DND-41 (cell line): Measurements from ENCODE around the gene TMEM190.

Experiments used
- ATAC-seq: fragments of 200-7000 bp; cut with Tn5 transposase; 3 replicates; pipeline ENCODE4 v1.9.1; 2021; ENCODE audit warnings: low read depth; ENCODE audit not compliant: insufficient read depth
- DNase-seq: peaks from one replicate; pipeline ENCODE4 v3.0.0-alpha.2; 2020
- H2AFZ ChIP-seq: 2 replicates; pipeline ENCODE4 v1.6.0; 2012; ENCODE audit warnings: low read depth, low read length
- H3K27ac ChIP-seq: 2 replicates; pipeline ENCODE4 v1.5.1; 2012; ENCODE audit warnings: low read length, inconsistent platforms
- H3K27me3 ChIP-seq: fragments of 200-600 bp; sonication (generic); 2 replicates; pipeline ENCODE4 v1.6.0; 2012; ENCODE audit warnings: low read length, mild to moderate bottlenecking, inconsistent platforms; ENCODE audit not compliant: insufficient read depth, poor library complexity
- H3K36me3 ChIP-seq: 2 replicates; pipeline ENCODE4 v1.5.1; 2012; ENCODE audit warnings: low read length, inconsistent platforms; ENCODE audit not compliant: insufficient read depth
- H3K4me1 ChIP-seq: 2 replicates; pipeline ENCODE4 v1.5.1; 2012; ENCODE audit warnings: mild to moderate bottlenecking, low read length; ENCODE audit not compliant: insufficient read depth
- H3K4me2 ChIP-seq: 2 replicates; pipeline ENCODE4 v1.6.0; 2012; ENCODE audit warnings: mild to moderate bottlenecking, moderate library complexity, low read length, inconsistent platforms; ENCODE audit not compliant: insufficient read depth
- H3K4me3 ChIP-seq, 2 experiments: fragments of 200-600 bp in 1 of 2; shearing (Covaris generic) in 1 of 2; 2 replicates each; pipeline ENCODE4 v1.5.1; 2012 to 2016; ENCODE audit warnings: inconsistent platforms in 2 of 2, low read length in 2 of 2, mild to moderate bottlenecking in 2 of 2, low read depth in 1 of 2, moderate library complexity in 1 of 2
- H3K79me2 ChIP-seq: 2 replicates; pipeline ENCODE4 v1.6.0; 2012; ENCODE audit warnings: low read length, inconsistent platforms; ENCODE audit not compliant: insufficient read depth
- H3K9ac ChIP-seq: 2 replicates; pipeline ENCODE4 v1.6.0; 2012; ENCODE audit warnings: low read depth, mild to moderate bottlenecking, inconsistent platforms, low read length, moderate library complexity
- H3K9me3 ChIP-seq: 2 replicates; pipeline ENCODE4 v1.5.1; 2012; ENCODE audit warnings: low read length, moderate library complexity, mild to moderate bottlenecking, inconsistent platforms; ENCODE audit not compliant: insufficient read depth, severe bottlenecking
- H4K20me1 ChIP-seq: 2 replicates; pipeline ENCODE4 v1.6.0; 2012; ENCODE audit warnings: low read length; ENCODE audit not compliant: insufficient read depth
- EZH2 ChIP-seq: IDR thresholded peaks from 3 replicates; pipeline ENCODE4 v1.6.1; 2012; ENCODE audit warnings: borderline replicate concordance, low read depth, mild to moderate bottlenecking, moderate library complexity, low read length, inconsistent platforms; ENCODE audit not compliant: severe bottlenecking
- TF ChIP-seq, protein P1 (sequence below): IDR thresholded peaks from 2 replicates; pipeline ENCODE4 v1.5.1; 2012; ENCODE audit warnings: borderline replicate concordance, low read length, moderate library complexity, mild to moderate bottlenecking; ENCODE audit not compliant: poor library complexity, severe bottlenecking; ENCODE audit errors: extremely low read depth

Gene TMEM190

DNA sequence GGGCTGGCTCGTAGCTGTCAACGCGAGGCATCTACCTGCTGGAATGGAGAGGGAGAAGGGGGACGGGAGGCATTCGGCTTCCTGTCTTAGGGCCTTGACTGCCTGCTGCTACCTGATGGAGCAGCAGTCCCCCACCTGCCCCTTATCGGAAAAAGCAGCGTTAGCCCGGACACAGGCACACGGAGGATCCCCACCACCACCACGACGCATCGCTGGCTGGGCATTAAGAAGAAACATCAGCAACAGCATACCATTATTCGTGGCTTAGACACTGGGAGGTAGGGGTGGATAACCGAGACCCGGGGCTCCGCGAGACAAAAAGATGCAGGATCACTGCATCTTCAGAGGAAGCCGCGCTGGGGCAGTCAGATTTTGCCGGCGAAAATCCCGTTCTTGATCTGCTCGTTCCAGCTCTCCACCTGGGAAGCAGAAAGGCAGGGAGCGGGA, 23.2 kb upstream of the TMEM190 start:
- H3K79me2 ChIP-seq, result no peaks in the 10 kb centered on the region
- H3K4me1 ChIP-seq, result no peaks in the 10 kb centered on the region
- H4K20me1 ChIP-seq, result no peaks in the 10 kb centered on the region; the same call in 1 of the 2 replicates
- ATAC-seq, result no peak
- no peak overlapping the region for H3K9ac ChIP-seq
- H3K27me3 ChIP-seq, result no peaks in the 10 kb centered on the region
- no peak overlapping the region for H3K27ac ChIP-seq
- peaks cover 7% of the 10 kb centered on the region; the same call in 1 of the 2 replicates for H3K36me3 ChIP-seq
- H3K4me3 ChIP-seq, result no peak overlapping the region
- no peak overlapping the region for H2AFZ ChIP-seq
- TF ChIP-seq, protein P1, sequence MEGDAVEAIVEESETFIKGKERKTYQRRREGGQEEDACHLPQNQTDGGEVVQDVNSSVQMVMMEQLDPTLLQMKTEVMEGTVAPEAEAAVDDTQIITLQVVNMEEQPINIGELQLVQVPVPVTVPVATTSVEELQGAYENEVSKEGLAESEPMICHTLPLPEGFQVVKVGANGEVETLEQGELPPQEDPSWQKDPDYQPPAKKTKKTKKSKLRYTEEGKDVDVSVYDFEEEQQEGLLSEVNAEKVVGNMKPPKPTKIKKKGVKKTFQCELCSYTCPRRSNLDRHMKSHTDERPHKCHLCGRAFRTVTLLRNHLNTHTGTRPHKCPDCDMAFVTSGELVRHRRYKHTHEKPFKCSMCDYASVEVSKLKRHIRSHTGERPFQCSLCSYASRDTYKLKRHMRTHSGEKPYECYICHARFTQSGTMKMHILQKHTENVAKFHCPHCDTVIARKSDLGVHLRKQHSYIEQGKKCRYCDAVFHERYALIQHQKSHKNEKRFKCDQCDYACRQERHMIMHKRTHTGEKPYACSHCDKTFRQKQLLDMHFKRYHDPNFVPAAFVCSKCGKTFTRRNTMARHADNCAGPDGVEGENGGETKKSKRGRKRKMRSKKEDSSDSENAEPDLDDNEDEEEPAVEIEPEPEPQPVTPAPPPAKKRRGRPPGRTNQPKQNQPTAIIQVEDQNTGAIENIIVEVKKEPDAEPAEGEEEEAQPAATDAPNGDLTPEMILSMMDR, result no peak
- TF ChIP-seq EZH2, result no peak
- no peak overlapping the region for H3K4me2 ChIP-seq
- no peaks in the 10 kb centered on the region for H3K9me3 ChIP-seq
- DNase-seq, result no peak

DNA sequence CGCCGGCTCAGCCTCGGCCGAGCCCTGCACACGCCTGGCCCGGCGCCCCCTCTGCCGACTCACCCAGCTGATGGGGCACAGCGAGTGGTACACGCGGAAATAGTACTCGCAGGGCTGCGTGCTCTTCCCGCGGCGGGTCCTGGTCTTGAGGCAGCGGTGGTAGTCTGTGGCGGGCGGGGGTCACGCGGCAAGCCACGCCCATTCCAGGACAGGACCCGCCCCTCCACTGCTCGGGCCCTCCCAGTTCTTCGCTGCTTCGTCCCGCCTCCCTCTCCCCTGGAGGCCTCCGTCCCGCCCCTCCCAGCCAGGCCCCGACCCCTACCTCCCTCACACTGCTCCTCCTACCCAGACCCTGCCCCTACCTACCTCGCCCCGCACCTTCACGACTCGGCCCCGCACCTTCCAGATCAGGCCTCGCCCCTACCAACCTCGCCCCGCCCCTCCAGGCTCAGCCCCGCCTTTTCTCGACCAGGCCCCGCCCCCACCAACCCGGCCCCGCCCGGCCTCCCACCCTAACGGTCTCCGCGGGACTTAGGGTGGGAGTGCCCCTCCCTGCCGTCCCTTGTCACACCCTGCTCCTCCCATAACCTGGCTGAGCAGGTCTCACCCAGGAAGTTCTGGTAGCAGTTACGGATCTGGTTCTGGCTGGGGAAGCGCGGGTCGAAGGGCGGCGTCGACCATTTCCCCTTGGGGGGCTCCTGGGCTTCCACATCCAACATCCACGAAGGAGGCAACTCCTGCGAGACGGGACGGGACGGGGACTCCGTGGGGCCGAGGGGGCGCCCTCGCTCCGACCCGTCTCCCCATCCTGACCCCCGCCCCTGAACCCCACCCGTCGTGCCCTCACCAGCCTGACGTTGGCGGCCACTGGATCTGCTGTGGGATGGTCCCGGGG, 22.6 kb upstream of the TMEM190 start:
- Histone ChIP-seq H3K27ac (no peak overlapping the region), H3K27me3 (no peaks in the 10 kb centered on the region), H3K9ac (no peak overlapping the region), H4K20me1 (no peaks in the 10 kb centered on the region), H2AFZ (no peak overlapping the region), H3K9me3 (no peaks in the 10 kb centered on the region), H3K36me3 (peaks cover under 1% of the 10 kb centered on the region; the same call in 1 of the 2 replicates), H3K79me2 (no peaks in the 10 kb centered on the region), H3K4me2 (no peak overlapping the region), H3K4me1 (no peaks in the 10 kb centered on the region), H3K4me3 (no peak overlapping the region)
- DNase-seq (no peak), ATAC-seq (no peak)
- TF ChIP-seq, protein P1, result no peak
- TF ChIP-seq EZH2, result no peak

DNA sequence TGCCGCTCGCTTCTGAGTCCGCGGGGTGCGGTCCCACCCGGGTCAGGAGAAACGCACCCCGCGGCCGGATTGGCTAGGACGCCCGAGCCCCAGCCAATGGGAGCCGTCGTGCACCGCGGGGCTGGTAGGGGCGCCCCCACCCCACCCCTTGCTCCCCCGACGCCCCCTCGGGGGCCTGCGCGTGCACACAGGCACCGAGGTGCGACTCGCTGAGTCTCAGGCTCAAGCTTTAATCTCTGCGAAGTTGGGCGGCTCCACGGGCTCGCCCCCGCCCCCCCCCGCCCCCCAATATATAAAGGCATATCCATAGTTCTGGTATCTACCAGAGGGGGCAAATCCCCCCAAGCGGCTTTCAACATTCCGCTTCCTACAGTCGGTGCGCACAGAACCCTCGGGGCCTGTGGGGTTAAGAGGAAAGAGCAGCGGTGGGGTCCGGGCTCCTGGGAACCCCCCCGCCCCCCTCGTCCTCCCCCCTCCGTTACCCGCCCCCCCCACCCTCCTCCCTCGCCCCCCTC, 21.9 kb upstream of the TMEM190 start, which contains the start of gene COX6B2:
Gene COX6B2 (minus strand): TSS at position 22 of the 515 bp plus-strand sequence. CDS start 198 bp downstream, outside the sequence.
- no peaks in the 10 kb centered on the region for H3K36me3 ChIP-seq
- ATAC-seq (no peak), DNase-seq (no peak)
- TF ChIP-seq, protein P1, result no peak
- TF ChIP-seq EZH2, result no peak
- H4K20me1 ChIP-seq, result no peaks in the 10 kb centered on the region
- H3K9me3 ChIP-seq, result no peaks in the 10 kb centered on the region
- H3K27ac ChIP-seq, result no peak within 1 kb of the TSS
- no peak within 1 kb of the TSS for H3K4me3 ChIP-seq
- H3K9ac ChIP-seq, result no peak within 1 kb of the TSS
- H2AFZ ChIP-seq, result no peak within 1 kb of the TSS
- H3K79me2 ChIP-seq, result no peaks in the 10 kb centered on the region
- no peaks in the 10 kb centered on the region for H3K27me3 ChIP-seq
- H3K4me1 ChIP-seq, result no peaks in the 10 kb centered on the region
- H3K4me2 ChIP-seq, result no peak within 1 kb of the TSS
